K562 (cell line): Measurements from ENCODE around the gene OR2V2. TPM values are rescaled to one million over a fixed set of nuclear protein-coding genes. Genes with fewer than 3 reads are reported as not detected.
A peak's percentile ranks its signal among the peaks of the same experiment; 100 is the strongest.

Experiments used
- KDM4B ChIP-seq, 2 experiments: fragments of 450-650 bp in 1 of 2; sonication (generic) in 1 of 2; IDR thresholded peaks; 2 replicates each; pipeline ENCODE4 v1.6.1; 2016 to 2017; ENCODE audit warnings: borderline replicate concordance in 2 of 2, antibody characterized with exemption in 1 of 2, low read depth in 1 of 2, mild to moderate bottlenecking in 1 of 2
- SAFB ChIP-seq: fragments of 200-400 bp; formaldehyde crosslinking; IDR thresholded peaks from 2 replicates; pipeline ENCODE4 v1.6.1; 2017; ENCODE audit warnings: low read depth, low read length, borderline replicate concordance
- SRSF3 ChIP-seq: fragments of 200-400 bp; formaldehyde crosslinking; IDR thresholded peaks from 2 replicates; pipeline ENCODE4 v1.6.1; 2016; ENCODE audit warnings: mild to moderate bottlenecking, low read length, moderate library complexity; ENCODE audit not compliant: insufficient read depth
- ZNF3 ChIP-seq: fragments of 250-450 bp; sonication (Bioruptor Pico); IDR thresholded peaks from 2 replicates; pipeline ENCODE4 v1.5.0; 2021; ENCODE audit warnings: mild to moderate bottlenecking, moderate library complexity
- polyA plus RNA-seq, 8 experiments: library from polyadenylated mRNA; depleted of rRNA in 4 of 8; stranded (reverse) in 5 of 8; unstranded in 3 of 8; fragments of >200 nt; fragmentation: Nextera tagmentation in 2 of 8; fragmentation: Illumina TruSeq in 1 of 8; extraction: Ambion mirVana in 2 of 8; extraction: Trizol in 1 of 8; gene quantifications; 2 replicates each; pipeline versions ENCODE4 v1.2.1 to v1.2.3, GENCODE V29; 2011 to 2014; ENCODE audit warnings: inconsistent platforms in 1 of 8, missing spikeins in 1 of 8
- total RNA-seq, 7 experiments: library from RNA; depleted of rRNA in 6 of 7; stranded (reverse); fragments of >200 nt in 6 of 7; fragmentation: Illumina TruSeq in 2 of 7; extraction: Trizol in 2 of 7; gene quantifications; 2 replicates each; pipeline versions ENCODE4 v1.2.1 to v1.2.3, GENCODE V29; 2011 to 2021; ENCODE audit warnings: low replicate concordance in 1 of 7
- TF ChIP-seq, protein P1 (sequence below): fragments of 200-600 bp; sonication (generic); IDR thresholded peaks from one replicate; pipeline ENCODE4 v1.6.1; 2012; ENCODE audit warnings: mild to moderate bottlenecking, low read depth, low read length, inconsistent platforms
- TF ChIP-seq, protein P2 (sequence below), 2 experiments: fragments of 450-650 bp; IDR thresholded peaks; 2 replicates each; pipeline ENCODE4 v1.6.1; 2016
- TF ChIP-seq, protein P3 (sequence below): fragments of 250-450 bp; sonication (Bioruptor Pico); IDR thresholded peaks from 2 replicates; pipeline ENCODE4 v1.4.0; 2020; ENCODE audit warnings: borderline replicate concordance
- TF ChIP-seq, protein P4 (sequence below): fragments of 150-350 bp; conservative IDR thresholded peaks from 2 replicates; pipeline ENCODE4 v1.6.1; 2014; ENCODE audit warnings: low read length

OR2V2 gene
- total and polyA plus RNA-seq, 9 of the 15 experiments (the other 6 are each of a cell fraction or from before 2014, with no cell fraction given): 0.01 TPM; not detected in 8

DNA sequence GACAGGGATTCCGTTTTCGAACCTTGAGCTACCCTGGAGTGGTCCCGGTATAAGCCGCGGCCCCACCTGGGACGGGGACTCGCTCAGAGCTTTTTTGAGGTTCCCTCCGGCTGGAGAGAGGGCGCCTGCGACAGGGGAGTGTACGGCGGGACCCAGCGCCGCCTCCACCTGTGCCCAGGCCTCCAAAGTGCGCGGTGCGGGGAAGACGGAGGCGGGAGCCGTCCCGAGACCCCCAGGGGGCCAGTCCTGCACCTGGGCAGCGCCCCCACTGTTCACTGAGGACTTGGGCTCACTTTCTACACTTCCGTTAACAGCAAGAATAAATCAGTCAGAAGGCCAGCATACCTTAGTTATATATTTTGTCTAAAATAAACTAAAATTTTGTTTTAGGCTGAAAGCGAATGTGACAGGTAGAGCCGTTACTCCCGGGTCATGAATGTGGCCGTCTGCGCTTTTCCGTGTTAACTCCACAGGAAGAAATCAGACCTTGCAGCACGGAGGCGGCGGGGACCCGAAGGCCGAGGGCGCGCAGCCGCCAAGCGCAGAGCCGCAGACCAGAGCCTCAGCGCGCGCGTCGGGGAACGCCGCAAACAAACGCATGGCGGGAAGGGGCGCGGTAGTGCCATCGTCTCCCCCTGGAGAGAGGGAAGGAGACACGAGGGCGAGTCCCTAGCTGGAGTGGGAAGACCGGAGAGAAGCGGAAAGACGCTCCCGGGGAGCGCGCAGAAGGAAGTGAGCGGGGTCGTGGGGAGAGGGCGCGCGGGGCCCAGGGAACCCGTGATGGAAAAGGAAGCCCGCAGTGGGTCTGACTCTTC lies 43.5 kb downstream of the OR2V2 start (continued):
- TF ChIP-seq, protein P1, sequence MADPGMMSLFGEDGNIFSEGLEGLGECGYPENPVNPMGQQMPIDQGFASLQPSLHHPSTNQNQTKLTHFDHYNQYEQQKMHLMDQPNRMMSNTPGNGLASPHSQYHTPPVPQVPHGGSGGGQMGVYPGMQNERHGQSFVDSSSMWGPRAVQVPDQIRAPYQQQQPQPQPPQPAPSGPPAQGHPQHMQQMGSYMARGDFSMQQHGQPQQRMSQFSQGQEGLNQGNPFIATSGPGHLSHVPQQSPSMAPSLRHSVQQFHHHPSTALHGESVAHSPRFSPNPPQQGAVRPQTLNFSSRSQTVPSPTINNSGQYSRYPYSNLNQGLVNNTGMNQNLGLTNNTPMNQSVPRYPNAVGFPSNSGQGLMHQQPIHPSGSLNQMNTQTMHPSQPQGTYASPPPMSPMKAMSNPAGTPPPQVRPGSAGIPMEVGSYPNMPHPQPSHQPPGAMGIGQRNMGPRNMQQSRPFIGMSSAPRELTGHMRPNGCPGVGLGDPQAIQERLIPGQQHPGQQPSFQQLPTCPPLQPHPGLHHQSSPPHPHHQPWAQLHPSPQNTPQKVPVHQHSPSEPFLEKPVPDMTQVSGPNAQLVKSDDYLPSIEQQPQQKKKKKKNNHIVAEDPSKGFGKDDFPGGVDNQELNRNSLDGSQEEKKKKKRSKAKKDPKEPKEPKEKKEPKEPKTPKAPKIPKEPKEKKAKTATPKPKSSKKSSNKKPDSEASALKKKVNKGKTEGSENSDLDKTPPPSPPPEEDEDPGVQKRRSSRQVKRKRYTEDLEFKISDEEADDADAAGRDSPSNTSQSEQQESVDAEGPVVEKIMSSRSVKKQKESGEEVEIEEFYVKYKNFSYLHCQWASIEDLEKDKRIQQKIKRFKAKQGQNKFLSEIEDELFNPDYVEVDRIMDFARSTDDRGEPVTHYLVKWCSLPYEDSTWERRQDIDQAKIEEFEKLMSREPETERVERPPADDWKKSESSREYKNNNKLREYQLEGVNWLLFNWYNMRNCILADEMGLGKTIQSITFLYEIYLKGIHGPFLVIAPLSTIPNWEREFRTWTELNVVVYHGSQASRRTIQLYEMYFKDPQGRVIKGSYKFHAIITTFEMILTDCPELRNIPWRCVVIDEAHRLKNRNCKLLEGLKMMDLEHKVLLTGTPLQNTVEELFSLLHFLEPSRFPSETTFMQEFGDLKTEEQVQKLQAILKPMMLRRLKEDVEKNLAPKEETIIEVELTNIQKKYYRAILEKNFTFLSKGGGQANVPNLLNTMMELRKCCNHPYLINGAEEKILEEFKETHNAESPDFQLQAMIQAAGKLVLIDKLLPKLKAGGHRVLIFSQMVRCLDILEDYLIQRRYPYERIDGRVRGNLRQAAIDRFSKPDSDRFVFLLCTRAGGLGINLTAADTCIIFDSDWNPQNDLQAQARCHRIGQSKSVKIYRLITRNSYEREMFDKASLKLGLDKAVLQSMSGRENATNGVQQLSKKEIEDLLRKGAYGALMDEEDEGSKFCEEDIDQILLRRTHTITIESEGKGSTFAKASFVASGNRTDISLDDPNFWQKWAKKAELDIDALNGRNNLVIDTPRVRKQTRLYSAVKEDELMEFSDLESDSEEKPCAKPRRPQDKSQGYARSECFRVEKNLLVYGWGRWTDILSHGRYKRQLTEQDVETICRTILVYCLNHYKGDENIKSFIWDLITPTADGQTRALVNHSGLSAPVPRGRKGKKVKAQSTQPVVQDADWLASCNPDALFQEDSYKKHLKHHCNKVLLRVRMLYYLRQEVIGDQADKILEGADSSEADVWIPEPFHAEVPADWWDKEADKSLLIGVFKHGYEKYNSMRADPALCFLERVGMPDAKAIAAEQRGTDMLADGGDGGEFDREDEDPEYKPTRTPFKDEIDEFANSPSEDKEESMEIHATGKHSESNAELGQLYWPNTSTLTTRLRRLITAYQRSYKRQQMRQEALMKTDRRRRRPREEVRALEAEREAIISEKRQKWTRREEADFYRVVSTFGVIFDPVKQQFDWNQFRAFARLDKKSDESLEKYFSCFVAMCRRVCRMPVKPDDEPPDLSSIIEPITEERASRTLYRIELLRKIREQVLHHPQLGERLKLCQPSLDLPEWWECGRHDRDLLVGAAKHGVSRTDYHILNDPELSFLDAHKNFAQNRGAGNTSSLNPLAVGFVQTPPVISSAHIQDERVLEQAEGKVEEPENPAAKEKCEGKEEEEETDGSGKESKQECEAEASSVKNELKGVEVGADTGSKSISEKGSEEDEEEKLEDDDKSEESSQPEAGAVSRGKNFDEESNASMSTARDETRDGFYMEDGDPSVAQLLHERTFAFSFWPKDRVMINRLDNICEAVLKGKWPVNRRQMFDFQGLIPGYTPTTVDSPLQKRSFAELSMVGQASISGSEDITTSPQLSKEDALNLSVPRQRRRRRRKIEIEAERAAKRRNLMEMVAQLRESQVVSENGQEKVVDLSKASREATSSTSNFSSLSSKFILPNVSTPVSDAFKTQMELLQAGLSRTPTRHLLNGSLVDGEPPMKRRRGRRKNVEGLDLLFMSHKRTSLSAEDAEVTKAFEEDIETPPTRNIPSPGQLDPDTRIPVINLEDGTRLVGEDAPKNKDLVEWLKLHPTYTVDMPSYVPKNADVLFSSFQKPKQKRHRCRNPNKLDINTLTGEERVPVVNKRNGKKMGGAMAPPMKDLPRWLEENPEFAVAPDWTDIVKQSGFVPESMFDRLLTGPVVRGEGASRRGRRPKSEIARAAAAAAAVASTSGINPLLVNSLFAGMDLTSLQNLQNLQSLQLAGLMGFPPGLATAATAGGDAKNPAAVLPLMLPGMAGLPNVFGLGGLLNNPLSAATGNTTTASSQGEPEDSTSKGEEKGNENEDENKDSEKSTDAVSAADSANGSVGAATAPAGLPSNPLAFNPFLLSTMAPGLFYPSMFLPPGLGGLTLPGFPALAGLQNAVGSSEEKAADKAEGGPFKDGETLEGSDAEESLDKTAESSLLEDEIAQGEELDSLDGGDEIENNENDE: no peak
- TF ChIP-seq, protein P2, sequence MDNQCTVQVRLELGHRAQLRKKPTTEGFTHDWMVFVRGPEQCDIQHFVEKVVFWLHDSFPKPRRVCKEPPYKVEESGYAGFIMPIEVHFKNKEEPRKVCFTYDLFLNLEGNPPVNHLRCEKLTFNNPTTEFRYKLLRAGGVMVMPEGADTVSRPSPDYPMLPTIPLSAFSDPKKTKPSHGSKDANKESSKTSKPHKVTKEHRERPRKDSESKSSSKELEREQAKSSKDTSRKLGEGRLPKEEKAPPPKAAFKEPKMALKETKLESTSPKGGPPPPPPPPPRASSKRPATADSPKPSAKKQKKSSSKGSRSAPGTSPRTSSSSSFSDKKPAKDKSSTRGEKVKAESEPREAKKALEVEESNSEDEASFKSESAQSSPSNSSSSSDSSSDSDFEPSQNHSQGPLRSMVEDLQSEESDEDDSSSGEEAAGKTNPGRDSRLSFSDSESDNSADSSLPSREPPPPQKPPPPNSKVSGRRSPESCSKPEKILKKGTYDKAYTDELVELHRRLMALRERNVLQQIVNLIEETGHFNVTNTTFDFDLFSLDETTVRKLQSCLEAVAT (IDR thresholded peaks at IDR 0.05): peak in 1 of 2 experiments; percentile 70; a peak in 1 of 4 replicates
- TF ChIP-seq SAFB: 0 out of 2 replicates have a peak, but pooled peaks have one; percentile 25
- peak in 1 of 2 experiments; percentile 35; a peak in 1 of 4 replicates for TF ChIP-seq KDM4B (IDR thresholded peaks at IDR 0.05; ENCODE audit: borderline replicate concordance in 2 of 2, low read depth in 1 of 2)
- TF ChIP-seq, protein P3, sequence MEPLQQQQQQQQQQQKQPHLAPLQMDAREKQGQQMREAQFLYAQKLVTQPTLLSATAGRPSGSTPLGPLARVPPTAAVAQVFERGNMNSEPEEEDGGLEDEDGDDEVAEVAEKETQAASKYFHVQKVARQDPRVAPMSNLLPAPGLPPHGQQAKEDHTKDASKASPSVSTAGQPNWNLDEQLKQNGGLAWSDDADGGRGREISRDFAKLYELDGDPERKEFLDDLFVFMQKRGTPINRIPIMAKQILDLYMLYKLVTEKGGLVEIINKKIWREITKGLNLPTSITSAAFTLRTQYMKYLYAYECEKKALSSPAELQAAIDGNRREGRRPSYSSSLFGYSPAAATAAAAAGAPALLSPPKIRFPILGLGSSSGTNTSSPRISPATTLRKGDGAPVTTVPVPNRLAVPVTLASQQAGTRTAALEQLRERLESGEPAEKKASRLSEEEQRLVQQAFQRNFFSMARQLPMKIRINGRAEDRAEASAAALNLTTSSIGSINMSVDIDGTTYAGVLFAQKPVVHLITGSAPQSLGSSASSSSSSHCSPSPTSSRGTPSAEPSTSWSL (CRISPR knock-in tag): no peak
- no peak for TF ChIP-seq SRSF3
- TF ChIP-seq, protein P4, sequence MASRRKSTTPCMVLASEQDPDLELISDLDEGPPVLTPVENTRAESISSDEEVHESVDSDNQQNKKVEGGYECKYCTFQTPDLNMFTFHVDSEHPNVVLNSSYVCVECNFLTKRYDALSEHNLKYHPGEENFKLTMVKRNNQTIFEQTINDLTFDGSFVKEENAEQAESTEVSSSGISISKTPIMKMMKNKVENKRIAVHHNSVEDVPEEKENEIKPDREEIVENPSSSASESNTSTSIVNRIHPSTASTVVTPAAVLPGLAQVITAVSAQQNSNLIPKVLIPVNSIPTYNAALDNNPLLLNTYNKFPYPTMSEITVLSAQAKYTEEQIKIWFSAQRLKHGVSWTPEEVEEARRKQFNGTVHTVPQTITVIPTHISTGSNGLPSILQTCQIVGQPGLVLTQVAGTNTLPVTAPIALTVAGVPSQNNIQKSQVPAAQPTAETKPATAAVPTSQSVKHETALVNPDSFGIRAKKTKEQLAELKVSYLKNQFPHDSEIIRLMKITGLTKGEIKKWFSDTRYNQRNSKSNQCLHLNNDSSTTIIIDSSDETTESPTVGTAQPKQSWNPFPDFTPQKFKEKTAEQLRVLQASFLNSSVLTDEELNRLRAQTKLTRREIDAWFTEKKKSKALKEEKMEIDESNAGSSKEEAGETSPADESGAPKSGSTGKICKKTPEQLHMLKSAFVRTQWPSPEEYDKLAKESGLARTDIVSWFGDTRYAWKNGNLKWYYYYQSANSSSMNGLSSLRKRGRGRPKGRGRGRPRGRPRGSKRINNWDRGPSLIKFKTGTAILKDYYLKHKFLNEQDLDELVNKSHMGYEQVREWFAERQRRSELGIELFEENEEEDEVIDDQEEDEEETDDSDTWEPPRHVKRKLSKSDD: no peak
- TF ChIP-seq ZNF3 (CRISPR knock-in tag): no peak
